HG03520 (cell line): ENCODE data around the gene NARS2.
"Not testable (repeated sequence)": the region's sequence is repeated elsewhere in the genome, so short reads cannot be mapped to it uniquely, and the experiment has no call there.

Experiments
- ATAC-seq: cut with Tn5 transposase; IDR thresholded peaks from one replicate; pipeline ENCODE4 v1.9.1; 2021; ENCODE audit warnings: mild to moderate bottlenecking, moderate library complexity; ENCODE audit not compliant: unreplicated experiment

The NARS2 gene

DNA sequence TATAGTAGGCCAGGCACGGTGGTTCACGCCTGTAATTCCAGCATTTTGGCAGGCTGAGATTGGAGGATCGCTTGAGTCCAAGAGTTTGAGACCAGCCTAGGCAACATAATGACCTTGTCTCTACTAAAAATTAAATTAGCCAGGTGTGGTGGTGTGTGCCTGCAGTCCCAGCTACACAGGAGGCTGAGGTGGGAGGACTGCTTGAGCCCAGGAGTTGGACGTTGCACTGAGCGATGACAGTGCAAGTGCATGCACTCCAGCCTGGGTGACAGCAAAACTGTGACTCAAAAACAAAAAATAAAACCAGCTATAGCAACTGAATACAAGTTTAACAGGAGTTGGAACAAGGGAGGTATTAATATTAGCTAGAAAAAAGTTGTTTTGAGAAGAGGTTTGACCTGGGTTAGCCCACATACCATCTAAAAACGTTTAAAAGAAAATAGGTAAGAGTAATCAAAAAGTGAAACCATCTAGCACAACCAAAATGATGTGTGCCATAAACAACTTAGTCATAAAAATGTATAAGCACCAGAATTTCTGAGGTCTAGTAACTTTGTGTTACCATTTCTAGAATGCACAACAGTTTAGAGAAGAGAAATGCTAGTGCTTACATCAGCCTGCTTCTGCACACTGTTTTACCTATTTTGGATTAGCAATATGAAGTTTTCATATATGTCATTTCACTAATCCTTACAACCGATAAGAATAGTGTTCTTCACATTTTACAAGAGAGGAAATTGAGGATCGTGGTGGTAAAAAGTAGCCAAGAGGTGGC, 26.5 kb downstream of the NARS2 start:
- ATAC-seq, result no peak

DNA sequence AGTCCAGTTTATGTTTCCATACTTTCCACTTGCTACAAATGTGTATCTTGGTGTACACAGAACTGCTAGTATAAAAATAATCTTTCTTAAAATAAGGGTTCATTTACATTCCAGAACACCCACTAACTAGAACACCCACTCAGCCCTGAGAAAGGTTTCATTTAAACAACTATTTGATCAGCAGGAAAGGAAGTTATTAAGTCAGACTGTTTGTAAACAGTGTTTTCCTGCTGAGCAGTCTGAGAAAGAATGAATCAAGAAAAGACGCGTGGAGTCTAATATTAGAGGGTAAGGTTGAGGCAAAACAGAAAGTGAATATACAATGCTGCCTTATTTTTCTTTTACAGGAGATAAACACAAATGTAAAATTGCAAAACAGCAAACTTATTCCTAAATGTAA, 32.7 kb downstream of the NARS2 start:
- no peak for ATAC-seq

DNA sequence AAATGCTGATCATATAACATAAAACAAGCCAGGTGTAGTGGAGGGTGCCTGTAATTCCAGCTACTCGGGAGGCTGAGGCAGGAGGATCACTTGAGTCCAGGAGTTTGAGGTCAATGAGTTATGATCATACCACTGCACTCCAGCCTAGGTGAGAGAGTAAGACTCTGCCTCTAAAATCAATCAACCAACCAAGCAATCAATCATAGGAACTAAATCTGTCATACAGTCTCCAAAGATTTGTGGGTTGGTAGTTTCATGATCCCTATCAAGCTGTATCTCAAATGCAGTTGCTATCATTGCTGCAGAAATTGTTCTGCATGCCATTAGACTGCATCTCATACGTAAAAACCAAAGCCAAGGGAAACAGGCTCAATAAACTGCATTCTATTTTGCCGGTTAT, 33.1 kb downstream of the NARS2 start:
- ATAC-seq, result no peak

DNA sequence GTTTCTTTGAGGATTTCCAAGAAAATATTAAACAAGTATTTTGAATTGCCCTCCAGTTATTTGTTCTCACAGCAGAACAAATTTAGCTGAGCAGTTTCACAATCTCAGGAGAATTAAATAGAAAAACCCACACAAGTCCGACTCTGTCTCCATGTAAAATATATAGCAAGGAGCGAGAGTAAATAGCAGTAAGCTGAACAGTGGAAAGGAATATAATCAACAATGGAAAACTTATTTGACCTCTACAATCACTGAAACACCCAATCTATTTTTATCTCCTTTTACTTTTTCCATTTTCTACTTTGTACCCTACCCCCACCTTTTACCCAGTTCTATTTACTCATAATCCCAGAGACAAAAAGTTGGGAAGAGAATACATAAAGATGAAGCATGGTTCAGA, 34.4 kb downstream of the NARS2 start:
- ATAC-seq, result no peak

DNA sequence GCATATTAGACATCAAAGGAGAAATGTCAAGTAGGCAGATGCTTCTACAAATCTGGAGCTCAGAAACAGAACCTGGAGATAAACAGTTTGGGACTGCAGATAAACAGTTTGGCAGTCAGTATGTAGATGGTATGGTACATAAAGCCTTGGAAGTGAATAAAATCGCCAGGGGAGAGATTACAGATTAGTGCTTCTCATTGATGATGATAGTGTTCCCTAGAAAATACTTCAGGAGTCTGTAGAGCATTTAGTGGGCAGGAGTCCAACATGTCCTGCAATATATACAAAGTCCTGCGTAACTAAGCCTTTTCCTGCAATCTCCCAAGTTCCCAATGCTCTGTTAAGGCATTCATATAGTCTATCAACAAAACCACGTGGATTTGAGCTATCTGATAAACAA, 35.2 kb downstream of the NARS2 start:
- ATAC-seq, result no peak

DNA sequence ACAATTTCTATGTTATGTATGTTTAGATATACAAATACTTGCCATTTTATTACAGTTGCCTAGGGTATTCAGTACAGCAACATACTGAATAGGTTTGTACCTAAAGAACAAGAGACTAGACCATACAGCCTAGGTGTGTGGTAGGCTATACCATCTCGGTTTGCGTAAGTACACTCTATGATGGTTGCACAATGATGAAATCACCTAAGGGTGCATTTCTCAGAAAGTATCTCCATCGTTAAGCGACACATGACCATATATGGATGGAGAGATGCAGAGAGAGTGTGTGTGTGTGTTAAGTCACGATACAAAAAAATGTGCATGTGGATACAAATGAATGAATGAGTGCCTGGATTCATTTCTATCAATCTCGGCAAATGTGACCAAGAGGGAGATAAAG, 37.7 kb downstream of the NARS2 start:
- no peak for ATAC-seq

DNA sequence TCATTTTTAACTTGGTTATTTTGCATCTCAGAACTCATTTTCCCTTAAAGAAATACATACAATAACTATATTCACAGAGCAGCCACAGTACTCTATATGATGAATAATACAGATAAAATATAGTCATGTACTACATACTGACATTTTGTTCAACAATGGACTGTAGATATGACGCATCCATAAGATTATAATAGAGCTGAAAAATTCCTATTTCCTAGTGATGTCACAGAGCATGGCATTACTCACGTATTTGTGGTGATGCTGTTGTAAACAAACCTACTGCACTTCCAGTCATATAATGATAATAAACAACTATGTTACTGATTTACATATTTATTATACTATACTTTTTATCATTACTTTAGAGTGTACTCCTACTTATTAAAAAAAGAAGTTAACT, 38.7 kb downstream of the NARS2 start:
- no peak for ATAC-seq

DNA sequence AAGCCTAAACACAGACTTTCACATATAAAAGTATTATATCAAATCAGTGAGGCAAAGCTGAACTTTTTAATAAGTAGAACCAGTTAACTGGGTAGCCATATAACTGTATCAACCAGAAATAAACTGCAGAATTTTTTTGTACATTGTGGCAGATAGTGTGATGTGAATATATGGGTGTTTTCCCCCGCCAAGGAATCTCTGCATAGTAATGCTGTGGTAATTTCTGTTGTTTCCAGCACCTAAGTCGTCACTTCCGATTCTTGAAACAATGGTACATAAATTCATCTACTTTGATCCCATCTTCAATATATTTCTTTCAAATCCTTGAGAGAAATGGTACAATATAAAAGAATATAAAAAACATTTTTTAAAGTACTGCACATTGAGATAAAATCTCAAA, 39.6 kb downstream of the NARS2 start:
- ATAC-seq, result no peak

DNA sequence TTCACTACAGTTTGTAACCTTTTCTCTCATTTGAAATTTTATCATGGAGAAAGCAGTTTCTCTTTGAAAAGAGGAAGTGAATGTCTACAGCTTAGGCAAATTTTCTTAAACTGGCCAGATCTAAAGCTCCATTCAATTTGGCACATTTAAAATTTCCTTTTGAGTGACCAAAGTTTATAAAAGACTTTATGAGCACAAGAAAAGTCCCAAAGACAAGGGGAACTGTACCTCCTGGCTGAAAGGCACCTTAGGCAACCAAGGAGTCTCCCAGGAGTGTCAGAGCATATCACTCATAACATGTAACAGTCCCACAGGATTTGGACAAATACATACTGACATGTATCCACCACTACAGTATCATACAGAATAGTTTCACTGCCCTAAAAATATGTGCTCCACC, 41.3 kb downstream of the NARS2 start:
- peak; percentile 70 for ATAC-seq

DNA sequence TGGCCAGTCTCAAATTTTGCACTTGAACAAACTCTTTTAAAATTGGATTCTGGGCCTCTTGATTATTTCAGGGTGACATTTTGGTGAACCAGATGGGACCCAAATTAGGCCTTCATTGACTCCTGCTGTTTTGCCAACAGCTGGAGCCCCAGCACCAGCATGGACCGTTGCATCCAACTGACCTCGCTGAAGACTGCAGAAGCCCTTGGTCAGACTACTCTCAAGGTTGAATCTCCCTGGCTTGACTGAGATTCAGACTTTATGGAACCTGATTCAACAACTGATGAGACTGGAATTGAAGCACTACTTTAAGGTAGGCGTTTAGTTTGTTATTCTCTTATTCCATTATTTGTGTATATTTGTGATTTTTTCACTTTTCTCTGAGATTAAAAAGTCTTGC, 41.7 kb downstream of the NARS2 start:
- ATAC-seq, result peak; percentile 27

DNA sequence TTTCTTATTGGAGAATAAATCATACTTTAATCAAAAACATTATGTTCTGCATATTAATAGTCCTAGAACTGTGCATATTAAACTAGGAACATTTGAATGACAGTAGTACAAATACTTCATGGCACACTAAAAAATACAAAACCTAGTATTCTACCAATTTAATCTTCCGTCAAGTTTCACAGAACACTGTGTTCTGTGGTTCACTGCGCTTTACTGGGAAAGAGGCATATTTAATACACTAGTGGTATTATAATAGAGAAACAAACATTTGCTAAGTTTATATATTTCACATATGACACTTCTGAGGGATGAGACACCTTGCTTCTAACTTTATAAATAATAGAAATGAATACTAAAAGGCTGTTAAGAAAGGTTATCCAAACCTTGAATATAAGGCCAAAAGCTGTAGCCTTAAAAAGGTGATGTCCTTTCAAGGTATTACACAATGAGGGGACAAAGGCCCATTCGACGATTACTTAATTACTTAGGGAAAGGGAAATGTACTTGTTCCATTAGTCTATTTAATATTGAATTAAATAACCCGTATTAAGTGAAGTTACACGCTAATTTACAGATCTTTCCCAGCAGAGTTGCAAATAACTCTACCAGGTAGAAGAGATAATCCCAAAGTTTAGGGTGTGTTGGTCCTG, 48.0 kb downstream of the NARS2 start:
- no peak for ATAC-seq

DNA sequence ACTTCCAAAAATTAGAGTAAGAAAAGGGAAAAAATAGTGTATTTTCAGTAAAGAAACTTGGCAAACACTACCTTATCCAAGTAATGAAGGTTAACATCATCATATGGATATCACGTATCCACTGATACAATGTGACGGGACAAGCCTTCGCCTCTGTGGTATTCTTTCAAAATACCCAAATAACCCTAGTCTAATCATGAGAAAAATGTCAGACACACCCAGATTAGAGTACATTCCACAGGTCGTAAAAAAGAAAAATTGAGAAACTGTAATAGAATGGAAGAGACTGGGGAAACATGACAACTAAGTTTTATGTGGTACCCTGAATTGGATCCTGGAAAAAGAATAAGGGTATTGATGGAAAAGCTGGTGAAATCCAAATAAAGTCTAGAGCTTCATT, 48.9 kb downstream of the NARS2 start:
- ATAC-seq, result no peak

DNA sequence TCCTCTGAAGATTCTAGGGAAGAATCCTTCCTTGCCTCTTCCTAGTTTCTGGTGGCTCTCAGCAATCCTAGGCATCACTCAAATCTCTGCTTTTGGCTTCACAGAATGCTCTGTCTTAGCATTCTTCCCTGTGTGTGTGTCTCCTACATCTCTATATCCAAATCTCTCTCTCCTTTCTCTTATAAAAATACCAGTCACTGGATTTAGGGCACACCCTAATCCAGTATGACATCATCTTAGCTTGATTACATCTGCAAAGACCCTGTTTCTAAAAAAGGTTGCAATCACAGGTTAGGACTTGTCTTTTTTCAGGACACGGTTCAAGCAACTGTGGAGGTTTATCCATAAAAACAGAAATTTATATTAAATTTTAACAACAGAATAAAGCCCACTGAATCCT, 54.4 kb downstream of the NARS2 start:
- ATAC-seq, result no peak

DNA sequence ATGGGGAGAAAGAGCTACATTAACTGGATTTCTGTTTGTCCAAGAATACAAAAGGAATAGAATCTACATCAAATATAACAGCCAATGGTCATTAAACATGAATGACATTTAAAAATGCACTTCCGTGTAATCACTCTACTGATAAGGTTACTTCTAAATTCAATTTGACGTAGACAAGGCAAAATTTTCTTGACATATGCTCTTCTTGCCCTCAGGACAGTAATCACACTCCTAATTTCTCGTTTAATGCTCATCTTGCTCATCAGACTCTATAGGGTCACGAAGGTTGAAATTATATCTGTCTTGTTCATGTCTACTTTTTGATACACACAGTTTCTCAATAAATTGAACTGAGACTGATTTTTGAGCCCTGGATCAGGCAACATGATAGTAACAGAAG, 58.4 kb downstream of the NARS2 start:
- ATAC-seq, result no peak

DNA sequence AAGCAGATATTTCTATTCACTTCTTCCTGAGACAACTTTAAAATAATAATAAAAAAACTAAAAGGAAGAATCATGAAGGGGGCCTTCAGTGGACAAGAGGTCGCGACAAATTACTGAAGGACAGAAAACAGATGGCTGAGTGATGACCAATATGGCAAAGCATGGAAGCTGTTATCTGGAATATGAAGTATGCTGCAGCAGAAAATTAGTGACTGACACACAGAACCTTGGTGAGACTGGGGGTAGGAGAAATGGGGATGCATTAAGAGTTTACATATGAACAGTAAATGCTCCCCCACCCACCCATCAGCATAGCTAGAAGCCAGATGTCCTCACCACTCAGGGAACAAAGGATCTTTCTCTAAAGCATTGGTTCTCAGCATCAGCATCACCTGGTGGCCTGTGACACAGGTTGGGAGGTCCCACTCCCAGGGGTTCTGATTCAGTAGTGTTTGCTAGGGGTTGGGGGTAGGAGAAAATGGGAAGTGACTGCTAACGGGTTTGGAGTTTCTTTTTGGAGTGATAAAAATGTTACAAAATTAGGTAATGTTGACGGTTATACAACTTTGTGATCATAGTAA, 59.7 kb downstream of the NARS2 start:
- no peak for ATAC-seq

DNA sequence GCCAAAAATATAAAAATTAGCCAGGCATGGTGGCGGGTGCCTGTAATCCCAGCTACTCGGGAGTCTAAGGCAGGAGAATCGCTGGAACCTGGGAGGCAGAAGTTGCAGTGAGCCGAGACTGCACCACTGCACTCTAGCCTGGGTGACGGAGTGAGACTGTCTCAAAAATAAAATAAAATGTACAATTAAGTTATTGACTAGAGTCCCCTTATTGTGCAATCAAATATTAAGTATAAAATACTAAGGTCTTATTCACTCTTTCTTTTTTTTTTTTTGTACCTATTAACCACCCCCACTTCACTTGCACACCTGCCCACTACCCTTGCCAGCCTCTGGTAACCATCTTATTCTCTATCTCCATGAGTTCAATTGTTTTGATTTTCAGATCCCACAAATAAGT, 61.6 kb downstream of the NARS2 start:
- not testable (repeated sequence) for ATAC-seq

DNA sequence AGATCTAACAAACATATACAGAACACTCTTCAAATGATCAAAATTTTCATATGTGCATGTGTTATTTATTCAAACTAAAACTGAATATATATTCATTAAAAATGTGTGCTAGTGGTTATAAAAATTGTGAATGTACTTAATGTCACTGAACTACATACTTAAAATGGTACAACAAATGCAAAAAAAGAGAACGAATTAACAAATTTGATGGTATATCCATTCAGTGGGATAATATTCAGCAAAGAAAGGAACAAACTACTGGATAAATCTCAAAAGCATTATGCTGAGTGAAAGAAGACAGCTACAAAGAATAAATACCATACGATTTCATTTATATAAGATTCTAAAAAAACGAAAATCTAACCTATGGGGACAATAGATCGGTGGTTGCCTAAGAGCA, 64.1 kb downstream of the NARS2 start:
- no peak for ATAC-seq

DNA sequence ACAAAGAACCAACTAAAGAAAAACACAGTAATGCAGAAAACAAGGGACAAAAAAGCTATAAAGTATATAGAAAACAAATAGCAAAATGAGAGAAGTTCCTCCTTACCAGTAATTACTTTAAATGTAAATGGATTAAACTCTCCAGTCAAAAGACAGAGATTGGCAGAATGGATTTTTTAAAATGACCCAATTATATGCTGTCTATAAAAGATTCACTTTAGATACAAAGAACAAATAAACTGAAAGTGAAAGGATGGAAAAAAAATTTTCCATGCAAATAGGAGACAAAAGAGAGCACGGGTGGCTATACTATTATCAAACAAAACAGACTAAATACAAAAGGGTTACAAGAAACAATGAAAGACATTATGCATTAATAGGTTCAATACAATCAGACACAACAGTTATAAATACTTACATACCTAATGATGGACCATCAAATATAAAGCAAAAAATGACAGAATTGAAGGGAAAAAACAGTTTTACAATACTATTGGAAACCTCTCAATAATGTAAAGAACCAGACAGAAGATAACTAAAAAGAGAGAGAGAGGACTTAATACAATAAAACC, 64.6 kb downstream of the NARS2 start:
- ATAC-seq, result no peak

DNA sequence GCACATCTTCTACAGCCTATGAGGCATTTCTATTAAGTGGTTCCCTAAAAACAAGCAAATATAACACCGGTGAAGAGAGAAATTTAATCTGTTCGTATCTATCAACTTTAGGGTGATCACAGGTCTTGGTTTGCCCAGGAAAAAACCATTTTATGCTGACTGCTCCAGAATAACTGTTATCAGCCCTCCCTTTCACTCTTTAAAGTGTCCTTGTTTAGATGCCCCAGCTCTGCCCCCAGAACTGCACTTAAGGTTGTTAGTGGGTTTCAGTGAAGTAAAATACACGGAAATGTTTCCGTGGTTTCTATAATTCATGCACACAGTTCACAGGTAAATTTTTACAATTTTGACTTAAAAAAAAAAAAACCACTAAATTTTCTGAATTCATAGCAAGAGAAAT, 70.0 kb downstream of the NARS2 start:
- ATAC-seq, result no peak

DNA sequence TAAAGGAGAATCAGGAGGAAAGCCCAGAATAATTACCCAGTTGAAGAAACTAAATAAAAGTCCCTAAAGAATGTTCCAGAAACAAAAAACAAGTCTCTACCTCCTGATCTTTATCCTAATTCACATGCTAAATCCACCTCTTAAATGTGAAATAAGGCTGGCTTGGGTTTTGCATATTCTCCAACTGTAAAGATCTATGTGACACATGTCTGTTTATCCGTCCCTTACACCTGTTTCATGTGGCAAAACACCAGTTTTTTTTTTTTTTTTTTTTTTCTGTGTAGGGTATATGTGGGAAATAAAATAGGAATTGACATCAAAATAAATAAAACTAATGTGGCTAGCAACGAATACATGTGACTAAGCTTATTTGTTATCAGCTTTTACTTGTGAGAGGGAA, 70.5 kb downstream of the NARS2 start:
- ATAC-seq, result no peak

DNA sequence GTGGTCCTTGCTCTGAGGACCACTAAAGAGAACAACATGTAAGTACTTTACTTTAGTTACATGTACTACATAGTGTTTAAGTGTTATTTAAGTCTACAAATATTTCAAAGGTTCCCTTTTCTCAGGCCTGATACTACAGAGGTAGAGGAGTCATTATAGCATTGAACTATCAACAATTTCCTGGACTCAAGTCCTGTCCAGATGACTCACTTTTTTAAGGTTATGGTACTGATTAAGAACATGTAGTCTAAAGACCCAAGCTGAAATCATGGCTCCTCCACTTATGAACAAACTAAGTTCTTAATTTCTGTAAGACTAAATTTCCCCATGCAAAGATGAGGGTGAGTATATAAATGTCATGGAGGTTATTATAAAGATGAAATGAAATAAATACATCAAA, 74.7 kb downstream of the NARS2 start:
- ATAC-seq, result no peak

DNA sequence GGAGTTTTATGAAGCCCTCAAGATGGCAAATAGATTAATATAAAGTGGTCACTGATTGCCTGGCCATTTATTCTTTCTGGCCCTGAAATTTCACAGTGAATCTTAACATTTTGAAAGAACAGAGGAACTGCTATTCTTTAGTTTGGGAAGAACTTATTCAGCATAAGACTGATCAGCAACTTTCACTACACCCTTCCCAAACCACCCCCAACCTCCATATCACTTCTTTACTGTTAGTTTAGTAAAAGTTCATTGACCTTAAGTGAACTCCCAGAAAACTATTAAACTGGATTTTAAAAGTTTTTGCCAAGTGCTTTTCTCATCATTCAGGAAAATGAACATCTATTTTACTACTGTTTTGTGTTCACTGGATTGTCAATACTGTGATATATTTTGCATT, 77.4 kb downstream of the NARS2 start:
- ATAC-seq, result no peak
